K562 (cell line): ENCODE measurements around the gene GBA2. TPM values are rescaled to one million over a fixed set of nuclear protein-coding genes. Genes with fewer than 3 reads are reported as not detected.
A peak's percentile ranks its signal among the peaks of the same experiment; 100 is the strongest.

Experiments used
- ARID2 ChIP-seq: fragments of 450-650 bp; IDR thresholded peaks from 2 replicates; pipeline ENCODE4 v1.6.1; 2017; ENCODE audit warnings: antibody characterized with exemption, mild to moderate bottlenecking
- BMI1 ChIP-seq: fragments of 150-350 bp; IDR thresholded peaks from 2 replicates; pipeline ENCODE4 v1.6.1; 2014; ENCODE audit warnings: low read length
- CCAR2 ChIP-seq: fragments of 200-400 bp; formaldehyde crosslinking; IDR thresholded peaks from 2 replicates; pipeline ENCODE4 v1.6.1; 2017; ENCODE audit warnings: mild to moderate bottlenecking, low read depth, low read length
- FOXM1 ChIP-seq, 2 experiments: fragments of 450-650 bp in 1 of 2; sonication (generic) in 1 of 2; formaldehyde crosslinking in 1 of 2; IDR thresholded peaks; 2 replicates each; pipeline versions ENCODE4 v1.6.1 to v1.9.0; 2017 to 2022; ENCODE audit warnings: low read depth in 2 of 2, mild to moderate bottlenecking in 2 of 2, missing genetic modification reagents in 1 of 2, moderate library complexity in 1 of 2
- FUS ChIP-seq: fragments of 200-400 bp; formaldehyde crosslinking; optimal IDR thresholded peaks from 2 replicates; pipeline ENCODE3; 2017; ENCODE audit warnings: low read depth, low read length
- GATAD2A ChIP-seq: fragments of 450-650 bp; IDR thresholded peaks from 2 replicates; pipeline ENCODE4 v1.6.1; 2017
- HCFC1 ChIP-seq: IDR thresholded peaks from 2 replicates; pipeline ENCODE4 v1.6.1; 2012; ENCODE audit warnings: low read depth, low read length, improper control_type of control experiment
- L3MBTL2 ChIP-seq: fragments of 450-650 bp; IDR thresholded peaks from 2 replicates; pipeline ENCODE4 v1.6.1; 2016; ENCODE audit warnings: mild to moderate bottlenecking, moderate library complexity
- MIER1 ChIP-seq: fragments of 450-650 bp; IDR thresholded peaks from 2 replicates; pipeline ENCODE4 v1.6.1; 2016; ENCODE audit warnings: antibody characterized with exemption, mild to moderate bottlenecking, low read depth
- NFE2 ChIP-seq: IDR thresholded peaks from 2 replicates; pipeline ENCODE4 v1.6.1; 2014; ENCODE audit warnings: antibody characterized with exemption, low read depth
- NFE2L1 ChIP-seq: fragments of 450-650 bp; IDR thresholded peaks from 2 replicates; pipeline ENCODE4 v1.6.1; 2016; ENCODE audit warnings: missing genetic modification characterization, low read depth, mild to moderate bottlenecking, missing compliant biosample characterization, moderate library complexity, borderline replicate concordance
- OTX1 ChIP-seq: fragments of 450-650 bp; formaldehyde crosslinking; IDR thresholded peaks from 2 replicates; pipeline ENCODE4 v1.4.0; 2022; ENCODE audit warnings: mild to moderate bottlenecking
- POLR2AphosphoS5 ChIP-seq: IDR thresholded peaks from 2 replicates; pipeline ENCODE4 v1.6.1; 2011; ENCODE audit warnings: mild to moderate bottlenecking, low read depth, low read length, moderate library complexity; ENCODE audit not compliant: control insufficient read depth, insufficient read depth
- POLR2G ChIP-seq: fragments of 200-400 bp; formaldehyde crosslinking; IDR thresholded peaks from 2 replicates; pipeline ENCODE4 v1.6.1; 2017; ENCODE audit warnings: low read depth, mild to moderate bottlenecking, antibody characterized with exemption, low read length, moderate library complexity
- ZNF507 ChIP-seq: conservative IDR thresholded peaks from 2 replicates; pipeline ENCODE4 v1.6.1; 2017; ENCODE audit warnings: missing genetic modification characterization, missing compliant biosample characterization
- polyA plus RNA-seq, 8 experiments: library from polyadenylated mRNA; depleted of rRNA in 4 of 8; stranded (reverse) in 5 of 8; unstranded in 3 of 8; fragments of >200 nt; fragmentation: Nextera tagmentation in 2 of 8; fragmentation: Illumina TruSeq in 1 of 8; extraction: Ambion mirVana in 2 of 8; extraction: Trizol in 1 of 8; gene quantifications; 2 replicates each; pipeline versions ENCODE4 v1.2.1 to v1.2.3, GENCODE V29; 2011 to 2014; ENCODE audit warnings: inconsistent platforms in 1 of 8, missing spikeins in 1 of 8
- total RNA-seq, 7 experiments: library from RNA; depleted of rRNA in 6 of 7; stranded (reverse); fragments of >200 nt in 6 of 7; fragmentation: Illumina TruSeq in 2 of 7; extraction: Trizol in 2 of 7; gene quantifications; 2 replicates each; pipeline versions ENCODE4 v1.2.1 to v1.2.3, GENCODE V29; 2011 to 2021; ENCODE audit warnings: low replicate concordance in 1 of 7
- TF ChIP-seq, protein P1 (sequence below): sonication (generic); formaldehyde crosslinking; IDR thresholded peaks from 2 replicates; pipeline ENCODE4 v1.8.1; 2023; ENCODE audit warnings: mild to moderate bottlenecking, missing genetic modification reagents
- TF ChIP-seq, protein P2 (sequence below): sonication (generic); formaldehyde crosslinking; IDR thresholded peaks from 2 replicates; pipeline ENCODE4 v1.9.0; 2022; ENCODE audit warnings: mild to moderate bottlenecking, missing genetic modification reagents
- TF ChIP-seq, protein P3 (sequence below): IDR thresholded peaks from 2 replicates; pipeline ENCODE4 v1.6.1; 2011; ENCODE audit not compliant: insufficient read length; ENCODE audit errors: extremely low read depth
- TF ChIP-seq, protein P4 (sequence below): sonication (generic); formaldehyde crosslinking; IDR thresholded peaks from 2 replicates; pipeline ENCODE4 v1.8.0; 2022; ENCODE audit warnings: missing genetic modification reagents, mild to moderate bottlenecking, borderline replicate concordance
- TF ChIP-seq, protein P5 (sequence below): fragments of 150-350 bp; conservative IDR thresholded peaks from 2 replicates; pipeline ENCODE4 v1.6.1; 2014; ENCODE audit warnings: low read length

GBA2 gene
- total and polyA plus RNA-seq, 9 of the 15 experiments (the other 6 are each of a cell fraction or from before 2014, with no cell fraction given), result 14.1 to 60.4 (median 32.1) TPM

DNA sequence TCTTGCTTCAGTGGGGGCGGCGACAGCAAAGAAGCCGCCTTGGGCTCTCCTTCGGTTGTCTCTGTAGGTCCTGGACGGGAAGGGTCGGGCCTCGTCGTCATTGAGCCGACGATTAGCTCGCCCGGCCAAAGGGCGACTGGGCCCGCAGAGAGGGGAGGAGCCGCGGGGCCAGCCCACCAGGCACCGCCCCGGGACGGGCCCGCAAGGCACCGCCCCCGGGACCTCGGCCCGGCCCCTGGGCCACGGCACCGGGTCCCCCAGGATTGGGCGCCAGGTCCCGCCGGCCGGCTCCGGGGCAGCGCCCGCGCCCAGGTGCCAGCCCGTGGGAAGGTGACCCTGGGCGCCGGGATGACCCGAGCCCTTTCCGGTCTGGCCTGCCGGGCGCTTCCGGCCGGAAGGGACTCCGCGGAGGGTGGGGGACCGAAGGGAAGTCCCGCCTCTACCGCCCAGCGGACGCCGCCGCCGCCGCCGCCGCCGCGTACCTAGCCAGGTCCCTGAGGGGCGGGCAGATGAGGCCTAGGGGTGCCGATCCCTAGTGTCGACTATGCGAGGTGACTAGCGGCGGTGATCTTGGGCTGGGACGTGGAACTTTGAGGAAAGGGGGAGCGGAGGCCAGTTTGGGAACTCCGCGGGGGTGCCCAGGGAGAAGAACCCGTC, at the start of gene GBA2, which contains the start of gene RGP1 (continued):
- TF ChIP-seq FOXM1 (IDR thresholded peaks at IDR 0.05; ENCODE audit: low read depth) (no peak), FOXM1 (CRISPR knock-in tag; IDR thresholded peaks at IDR 0.05; ENCODE audit: low read depth) (0 out of 2 replicates have a peak, but pooled peaks have one; percentile 19), OTX1 (CRISPR knock-in tag) (no peak), POLR2AphosphoS5 (peak; percentile 41; the same call in 1 of the 2 replicates), NFE2 (no peak), MIER1 (no peak), POLR2G (peak; percentile 91), GATAD2A (peak; percentile 40; the same call in 1 of the 2 replicates), L3MBTL2 (peak; percentile 42; the same call in 1 of the 2 replicates), NFE2L1 (no peak), BMI1 (no peak), FUS (no peak), ZNF507 (no peak), CCAR2 (no peak), HCFC1 (peak; percentile 36; the same call in 1 of the 2 replicates), ARID2 (no peak)
- TF ChIP-seq, protein P1, sequence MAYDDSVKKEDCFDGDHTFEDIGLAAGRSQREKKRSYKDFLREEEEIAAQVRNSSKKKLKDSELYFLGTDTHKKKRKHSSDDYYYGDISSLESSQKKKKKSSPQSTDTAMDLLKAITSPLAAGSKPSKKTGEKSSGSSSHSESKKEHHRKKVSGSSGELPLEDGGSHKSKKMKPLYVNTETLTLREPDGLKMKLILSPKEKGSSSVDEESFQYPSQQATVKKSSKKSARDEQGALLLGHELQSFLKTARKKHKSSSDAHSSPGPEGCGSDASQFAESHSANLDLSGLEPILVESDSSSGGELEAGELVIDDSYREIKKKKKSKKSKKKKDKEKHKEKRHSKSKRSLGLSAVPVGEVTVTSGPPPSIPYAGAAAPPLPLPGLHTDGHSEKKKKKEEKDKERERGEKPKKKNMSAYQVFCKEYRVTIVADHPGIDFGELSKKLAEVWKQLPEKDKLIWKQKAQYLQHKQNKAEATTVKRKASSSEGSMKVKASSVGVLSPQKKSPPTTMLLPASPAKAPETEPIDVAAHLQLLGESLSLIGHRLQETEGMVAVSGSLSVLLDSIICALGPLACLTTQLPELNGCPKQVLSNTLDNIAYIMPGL (CRISPR knock-in tag), result no peak
- TF ChIP-seq, protein P2, sequence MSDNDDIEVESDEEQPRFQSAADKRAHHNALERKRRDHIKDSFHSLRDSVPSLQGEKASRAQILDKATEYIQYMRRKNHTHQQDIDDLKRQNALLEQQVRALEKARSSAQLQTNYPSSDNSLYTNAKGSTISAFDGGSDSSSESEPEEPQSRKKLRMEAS (CRISPR knock-in tag), result no peak
- TF ChIP-seq, protein P3, sequence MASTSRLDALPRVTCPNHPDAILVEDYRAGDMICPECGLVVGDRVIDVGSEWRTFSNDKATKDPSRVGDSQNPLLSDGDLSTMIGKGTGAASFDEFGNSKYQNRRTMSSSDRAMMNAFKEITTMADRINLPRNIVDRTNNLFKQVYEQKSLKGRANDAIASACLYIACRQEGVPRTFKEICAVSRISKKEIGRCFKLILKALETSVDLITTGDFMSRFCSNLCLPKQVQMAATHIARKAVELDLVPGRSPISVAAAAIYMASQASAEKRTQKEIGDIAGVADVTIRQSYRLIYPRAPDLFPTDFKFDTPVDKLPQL, result no peak
- TF ChIP-seq, protein P4, sequence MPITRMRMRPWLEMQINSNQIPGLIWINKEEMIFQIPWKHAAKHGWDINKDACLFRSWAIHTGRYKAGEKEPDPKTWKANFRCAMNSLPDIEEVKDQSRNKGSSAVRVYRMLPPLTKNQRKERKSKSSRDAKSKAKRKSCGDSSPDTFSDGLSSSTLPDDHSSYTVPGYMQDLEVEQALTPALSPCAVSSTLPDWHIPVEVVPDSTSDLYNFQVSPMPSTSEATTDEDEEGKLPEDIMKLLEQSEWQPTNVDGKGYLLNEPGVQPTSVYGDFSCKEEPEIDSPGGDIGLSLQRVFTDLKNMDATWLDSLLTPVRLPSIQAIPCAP (CRISPR knock-in tag), result no peak
- TF ChIP-seq, protein P5, sequence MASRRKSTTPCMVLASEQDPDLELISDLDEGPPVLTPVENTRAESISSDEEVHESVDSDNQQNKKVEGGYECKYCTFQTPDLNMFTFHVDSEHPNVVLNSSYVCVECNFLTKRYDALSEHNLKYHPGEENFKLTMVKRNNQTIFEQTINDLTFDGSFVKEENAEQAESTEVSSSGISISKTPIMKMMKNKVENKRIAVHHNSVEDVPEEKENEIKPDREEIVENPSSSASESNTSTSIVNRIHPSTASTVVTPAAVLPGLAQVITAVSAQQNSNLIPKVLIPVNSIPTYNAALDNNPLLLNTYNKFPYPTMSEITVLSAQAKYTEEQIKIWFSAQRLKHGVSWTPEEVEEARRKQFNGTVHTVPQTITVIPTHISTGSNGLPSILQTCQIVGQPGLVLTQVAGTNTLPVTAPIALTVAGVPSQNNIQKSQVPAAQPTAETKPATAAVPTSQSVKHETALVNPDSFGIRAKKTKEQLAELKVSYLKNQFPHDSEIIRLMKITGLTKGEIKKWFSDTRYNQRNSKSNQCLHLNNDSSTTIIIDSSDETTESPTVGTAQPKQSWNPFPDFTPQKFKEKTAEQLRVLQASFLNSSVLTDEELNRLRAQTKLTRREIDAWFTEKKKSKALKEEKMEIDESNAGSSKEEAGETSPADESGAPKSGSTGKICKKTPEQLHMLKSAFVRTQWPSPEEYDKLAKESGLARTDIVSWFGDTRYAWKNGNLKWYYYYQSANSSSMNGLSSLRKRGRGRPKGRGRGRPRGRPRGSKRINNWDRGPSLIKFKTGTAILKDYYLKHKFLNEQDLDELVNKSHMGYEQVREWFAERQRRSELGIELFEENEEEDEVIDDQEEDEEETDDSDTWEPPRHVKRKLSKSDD, result no peak
